ENCODE results near the gene CXCL17. TPM values are rescaled to one million over a fixed set of nuclear protein-coding genes. Genes with fewer than 3 reads are reported as not detected.

The CXCL17 gene
- total and polyA plus RNA-seq, 2 experiments from 2014 or later = 4.4 to 16.7 TPM

DNA sequence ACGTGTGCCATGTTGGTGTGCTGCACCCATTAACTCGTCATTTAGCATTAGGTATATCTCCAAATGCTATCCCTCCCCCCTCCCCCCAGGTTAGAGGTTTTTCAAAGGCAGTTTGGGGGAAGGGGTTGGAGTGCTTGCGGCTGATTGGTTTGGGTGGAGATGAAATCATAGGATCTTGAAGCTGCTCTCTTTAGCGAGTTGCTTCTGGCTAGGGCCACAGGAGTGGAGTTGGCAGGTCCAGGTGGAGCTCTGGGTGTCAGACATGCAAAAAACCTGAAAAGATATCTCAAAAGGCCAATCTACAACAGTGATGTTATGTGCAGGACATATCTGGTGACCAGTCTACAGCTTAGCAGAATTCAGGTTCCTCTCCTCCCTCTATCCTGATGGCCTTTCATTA, 32.6 kb upstream of the CXCL17 start:
- Histone ChIP-seq H3K4me1 (ENCODE audit: insufficient read depth) (no peaks in the 10 kb centered on the region), H2AFZ (no peak overlapping the region), H3K79me2 (no peaks in the 10 kb centered on the region), H3K27me3 (no peaks in the 10 kb centered on the region), H3K4me2 (no peak overlapping the region), H3K9me2 (replicated peaks; ENCODE audit: insufficient read depth) (no peaks in the 10 kb centered on the region), H3K27ac (no peak overlapping the region), H4K20me1 (ENCODE audit: insufficient read depth, poor library complexity, severe bottlenecking) (no peaks in the 10 kb centered on the region), H3K9me3 (ENCODE audit: low read depth) (no peaks in the 10 kb centered on the region), H3K4me3 (no peak overlapping the region), H3K36me3 (replicated peaks; ENCODE audit: insufficient read depth, low read depth) (no peaks in the 10 kb centered on the region)
- 59% methylated on average over 4 of the region's 4 CpGs for WGBS (ENCODE audit: low lambda C conversion rate, missing lambda C conversion rate)
- TF ChIP-seq EZH2phosphoT487 (IDR thresholded peaks at IDR 0.05; ENCODE audit: low read depth, severe bottlenecking, unreplicated experiment) = no peak
- TF ChIP-seq EZH2 (IDR thresholded peaks at IDR 0.05; ENCODE audit: borderline replicate concordance) = no peak
- TF ChIP-seq, protein P1, sequence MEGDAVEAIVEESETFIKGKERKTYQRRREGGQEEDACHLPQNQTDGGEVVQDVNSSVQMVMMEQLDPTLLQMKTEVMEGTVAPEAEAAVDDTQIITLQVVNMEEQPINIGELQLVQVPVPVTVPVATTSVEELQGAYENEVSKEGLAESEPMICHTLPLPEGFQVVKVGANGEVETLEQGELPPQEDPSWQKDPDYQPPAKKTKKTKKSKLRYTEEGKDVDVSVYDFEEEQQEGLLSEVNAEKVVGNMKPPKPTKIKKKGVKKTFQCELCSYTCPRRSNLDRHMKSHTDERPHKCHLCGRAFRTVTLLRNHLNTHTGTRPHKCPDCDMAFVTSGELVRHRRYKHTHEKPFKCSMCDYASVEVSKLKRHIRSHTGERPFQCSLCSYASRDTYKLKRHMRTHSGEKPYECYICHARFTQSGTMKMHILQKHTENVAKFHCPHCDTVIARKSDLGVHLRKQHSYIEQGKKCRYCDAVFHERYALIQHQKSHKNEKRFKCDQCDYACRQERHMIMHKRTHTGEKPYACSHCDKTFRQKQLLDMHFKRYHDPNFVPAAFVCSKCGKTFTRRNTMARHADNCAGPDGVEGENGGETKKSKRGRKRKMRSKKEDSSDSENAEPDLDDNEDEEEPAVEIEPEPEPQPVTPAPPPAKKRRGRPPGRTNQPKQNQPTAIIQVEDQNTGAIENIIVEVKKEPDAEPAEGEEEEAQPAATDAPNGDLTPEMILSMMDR (IDR thresholded peaks at IDR 0.05; ENCODE audit: poor library complexity) = no peak
- DNase-seq (ENCODE audit: low spot score) = no peak

DNA sequence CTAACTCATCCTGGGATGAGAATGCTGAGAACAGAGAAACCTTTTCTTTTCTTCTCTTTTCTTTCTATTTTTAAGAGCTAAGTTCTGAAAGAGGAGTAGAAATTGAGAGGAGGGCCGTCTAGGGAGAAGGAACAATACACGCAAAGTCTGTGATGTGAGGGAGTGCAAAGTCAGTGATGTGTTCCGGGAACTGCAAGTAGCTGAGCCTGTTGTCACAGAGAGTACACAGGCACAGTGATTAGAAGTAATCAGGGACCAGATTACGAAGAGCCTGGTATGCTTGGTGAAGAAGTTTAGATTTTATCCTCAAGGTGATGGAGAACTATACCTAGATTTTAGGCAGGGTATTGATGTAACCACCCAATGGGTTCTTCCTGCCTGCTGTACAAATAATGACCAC, 32.0 kb upstream of the CXCL17 start:
- no peak for DNase-seq (ENCODE audit: low spot score)
- H3K79me2 ChIP-seq = no peaks in the 10 kb centered on the region
- no peaks in the 10 kb centered on the region for H3K9me2 ChIP-seq (replicated peaks; ENCODE audit: insufficient read depth)
- H2AFZ ChIP-seq = no peak overlapping the region
- no peaks in the 10 kb centered on the region for H3K36me3 ChIP-seq (replicated peaks; ENCODE audit: insufficient read depth, low read depth)
- H3K27me3 ChIP-seq = no peaks in the 10 kb centered on the region
- no peaks in the 10 kb centered on the region for H3K4me1 ChIP-seq (ENCODE audit: insufficient read depth)
- no peak overlapping the region for H3K4me3 ChIP-seq
- TF ChIP-seq, protein P1 (IDR thresholded peaks at IDR 0.05; ENCODE audit: poor library complexity) = no peak
- TF ChIP-seq EZH2phosphoT487 (IDR thresholded peaks at IDR 0.05; ENCODE audit: low read depth, severe bottlenecking, unreplicated experiment) = no peak
- TF ChIP-seq EZH2 (IDR thresholded peaks at IDR 0.05; ENCODE audit: borderline replicate concordance) = no peak
- H3K9me3 ChIP-seq (ENCODE audit: low read depth) = no peaks in the 10 kb centered on the region
- no peak overlapping the region for H3K27ac ChIP-seq
- 37% methylated on average over 4 of the region's 4 CpGs for whole genome bisulfite sequencing (ENCODE audit: low lambda C conversion rate, missing lambda C conversion rate)
- H4K20me1 ChIP-seq (ENCODE audit: insufficient read depth, poor library complexity, severe bottlenecking) = no peaks in the 10 kb centered on the region
- no peak overlapping the region for H3K4me2 ChIP-seq

DNA sequence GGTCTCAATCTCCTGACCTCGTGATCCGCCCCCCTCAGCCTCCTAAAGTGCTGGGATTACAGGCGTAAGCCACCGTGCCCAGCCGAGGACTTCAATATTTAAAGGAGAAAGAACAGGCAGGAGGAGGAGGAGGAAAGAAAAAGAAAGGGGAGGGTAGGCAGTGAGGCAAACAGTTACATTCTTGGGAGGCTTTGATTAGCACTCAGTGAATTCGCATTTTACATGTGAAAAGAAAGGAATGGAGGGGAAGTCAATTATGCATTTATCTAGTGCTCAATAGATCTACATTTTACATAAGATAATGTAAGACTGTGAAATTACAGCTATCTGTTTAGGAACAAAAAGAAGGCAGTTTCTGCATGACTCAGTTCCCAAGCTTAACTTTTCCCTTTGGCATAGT, 30.9 kb upstream of the CXCL17 start:
- TF ChIP-seq EZH2 (IDR thresholded peaks at IDR 0.05; ENCODE audit: borderline replicate concordance) (no peak), EZH2phosphoT487 (IDR thresholded peaks at IDR 0.05; ENCODE audit: low read depth, severe bottlenecking, unreplicated experiment) (no peak)
- TF ChIP-seq, protein P1 (IDR thresholded peaks at IDR 0.05; ENCODE audit: poor library complexity) = no peak
- Histone ChIP-seq H4K20me1 (ENCODE audit: insufficient read depth, poor library complexity, severe bottlenecking) (no peaks in the 10 kb centered on the region), H3K4me1 (ENCODE audit: insufficient read depth) (no peaks in the 10 kb centered on the region), H3K27me3 (no peaks in the 10 kb centered on the region), H3K9me3 (ENCODE audit: low read depth) (no peaks in the 10 kb centered on the region), H3K36me3 (replicated peaks; ENCODE audit: insufficient read depth, low read depth) (no peaks in the 10 kb centered on the region), H3K9me2 (replicated peaks; ENCODE audit: insufficient read depth) (no peaks in the 10 kb centered on the region), H2AFZ (no peak overlapping the region), H3K4me2 (no peak overlapping the region), H3K4me3 (no peak overlapping the region), H3K79me2 (no peaks in the 10 kb centered on the region), H3K27ac (no peak overlapping the region)
- DNase-seq (ENCODE audit: low spot score) = no peak
- WGBS (ENCODE audit: low lambda C conversion rate, missing lambda C conversion rate) = 47% methylated on average over 6 of the region's 6 CpGs
